H7 (cell line): ENCODE measurements around the gene CST2. TPM values are rescaled to one million over a fixed set of nuclear protein-coding genes. Genes with fewer than 3 reads are reported as not detected.
"Not testable (repeated sequence)": the region's sequence is repeated elsewhere in the genome, so short reads cannot be mapped to it uniquely, and the experiment has no call there.

Experiments
- DNase-seq: peaks from one replicate; pipeline ENCODE4 v3.0.0; 2012
- H3K27me3 ChIP-seq: 2 replicates; pipeline ENCODE4 v1.6.0; 2011; ENCODE audit warnings: mild to moderate bottlenecking, low read length; ENCODE audit not compliant: control insufficient read depth, insufficient read depth
- H3K36me3 ChIP-seq: replicated peaks from 2 replicates; pipeline ENCODE4 v1.5.1; 2011; ENCODE audit warnings: low read length; ENCODE audit not compliant: control insufficient read depth, insufficient read depth
- H3K4me3 ChIP-seq: 2 replicates; pipeline ENCODE4 v1.5.1; 2011; ENCODE audit warnings: low read depth, mild to moderate bottlenecking, control low read depth, low read length, moderate library complexity; ENCODE audit not compliant: insufficient read depth
- total RNA-seq: library from RNA; depleted of rRNA; stranded (reverse); fragments of >200 nt; shearing (Covaris generic); gene quantifications from 2 replicates; pipeline ENCODE4 v1.2.3, GENCODE V29; 2014

Gene CST2
- total RNA-seq, 1 experiment from 2014 or later, result not detected

DNA sequence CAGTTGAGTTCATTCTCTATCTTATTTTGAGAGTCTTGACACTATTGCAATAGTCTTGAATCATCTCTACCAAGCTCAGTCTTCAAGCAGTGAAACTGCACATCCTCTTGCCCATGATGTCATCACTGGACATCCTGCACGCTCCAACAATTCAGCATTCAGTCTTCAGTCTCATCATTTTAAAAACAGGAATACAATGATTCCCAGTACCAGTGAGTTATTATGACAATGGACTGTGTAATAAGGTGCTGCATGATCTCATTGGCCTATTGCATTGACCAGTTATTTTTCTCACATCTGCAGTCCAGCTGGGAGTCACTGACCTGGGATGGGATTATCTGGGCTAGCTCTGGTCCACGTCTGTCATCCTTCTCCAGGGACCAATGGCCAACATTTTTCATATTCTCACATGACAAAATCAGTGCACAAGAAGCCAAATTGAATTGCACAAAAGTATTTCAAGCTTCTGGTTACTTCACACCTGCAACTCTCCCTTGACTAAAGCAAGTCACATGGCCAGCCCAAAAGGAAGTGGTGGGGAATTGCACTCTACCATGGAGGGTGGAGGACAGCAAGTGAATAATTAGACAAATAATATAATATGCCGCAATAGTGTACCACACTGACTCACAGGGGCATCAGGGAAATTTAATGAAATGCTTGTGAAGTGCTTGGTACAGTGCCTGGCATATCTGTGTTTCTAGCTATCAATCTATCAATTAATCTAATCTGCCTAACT is 6.4 kb upstream of the CST2 start:
- Histone ChIP-seq H3K36me3 (no peaks in the 10 kb centered on the region), H3K27me3 (no peaks in the 10 kb centered on the region), H3K4me3 (no peak overlapping the region)
- no peak for DNase-seq

GRCh38 chr20:23831961-23832360 is 5.4 kb upstream of the CST2 start:
- not testable (repeated sequence) for H3K36me3 ChIP-seq, DNase-seq, H3K27me3 ChIP-seq, H3K4me3 ChIP-seq

DNA sequence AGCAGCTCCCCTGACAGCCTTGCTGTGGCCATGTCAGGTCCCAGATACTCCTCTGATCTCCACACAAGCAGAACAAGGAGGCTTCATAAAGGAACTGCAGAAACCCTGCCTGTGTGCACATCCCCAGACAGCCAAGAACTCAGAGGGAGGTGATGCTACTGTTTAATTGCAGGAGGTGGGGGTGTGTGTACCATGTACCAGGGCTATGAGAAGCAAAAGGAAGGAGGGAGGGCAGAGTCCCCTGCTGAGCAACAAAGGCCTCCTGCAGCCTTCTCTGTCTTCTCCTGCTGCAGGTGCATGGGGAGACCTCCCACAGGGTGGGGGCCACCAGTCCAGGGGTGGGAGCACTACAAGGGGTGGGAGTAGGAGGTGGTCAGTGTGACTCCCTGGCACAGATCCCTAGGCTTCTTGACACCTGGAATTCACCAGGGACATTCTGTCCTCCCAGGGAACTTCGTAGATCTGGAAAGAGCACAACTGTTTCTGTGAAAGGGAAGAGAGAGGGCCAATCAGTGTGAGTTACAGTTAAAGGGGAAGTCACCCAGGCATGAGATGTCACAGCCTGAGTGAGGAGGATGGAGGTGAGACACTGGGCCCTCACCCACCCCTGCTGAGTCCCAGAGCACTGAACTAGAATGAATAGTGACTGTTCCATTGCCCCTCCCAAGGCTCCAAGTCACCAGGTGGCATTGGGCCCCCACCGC is 2.8 kb downstream of the CST2 start:
- no peak for DNase-seq
- no peak overlapping the region for H3K4me3 ChIP-seq

GRCh38 chr20:23823111-23823510 is 3.4 kb downstream of the CST2 start:
- Histone ChIP-seq H3K4me3 (no peak overlapping the region), H3K36me3 (no peaks in the 10 kb centered on the region), H3K27me3 (no peaks in the 10 kb centered on the region)
- DNase-seq, result no peak

More for the DNA sequence above, 2.8 kb downstream of the CST2 start:
- Histone ChIP-seq H3K36me3 (no peaks in the 10 kb centered on the region), H3K27me3 (no peaks in the 10 kb centered on the region)

GRCh38 chr20:23820493-23820892 is 6.0 kb downstream of the CST2 start:
- DNase-seq, result no peak
- H3K27me3 ChIP-seq, result no peaks in the 10 kb centered on the region
- no peak overlapping the region for H3K4me3 ChIP-seq
- no peaks in the 10 kb centered on the region for H3K36me3 ChIP-seq

DNA sequence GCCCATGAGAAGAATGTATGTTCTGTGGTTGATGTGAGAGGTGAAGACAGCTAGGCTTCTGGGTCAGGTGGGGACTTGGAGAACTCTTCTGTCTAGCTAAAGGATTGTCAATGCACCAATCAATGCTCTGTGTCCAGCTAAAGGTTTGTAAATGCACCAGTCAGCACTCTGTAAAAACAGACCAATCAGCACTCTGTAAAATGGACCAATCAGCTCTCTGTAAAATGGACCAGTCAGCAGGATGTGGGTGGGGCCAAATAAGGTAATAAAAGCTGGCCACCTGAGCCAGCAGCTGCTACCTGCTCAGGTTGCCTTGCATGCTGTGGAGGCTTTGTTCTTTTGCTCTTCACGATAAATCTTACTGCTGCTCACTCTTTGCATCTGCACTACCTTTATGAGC is 15.0 kb downstream of the CST2 start:
- DNase-seq, H3K4me3 ChIP-seq, H3K36me3 ChIP-seq, H3K27me3 ChIP-seq: not testable (repeated sequence)

GRCh38 chr20:23810349-23810748 is 16.2 kb downstream of the CST2 start:
- not testable (repeated sequence) for H3K4me3 ChIP-seq, DNase-seq, H3K27me3 ChIP-seq, H3K36me3 ChIP-seq

DNA sequence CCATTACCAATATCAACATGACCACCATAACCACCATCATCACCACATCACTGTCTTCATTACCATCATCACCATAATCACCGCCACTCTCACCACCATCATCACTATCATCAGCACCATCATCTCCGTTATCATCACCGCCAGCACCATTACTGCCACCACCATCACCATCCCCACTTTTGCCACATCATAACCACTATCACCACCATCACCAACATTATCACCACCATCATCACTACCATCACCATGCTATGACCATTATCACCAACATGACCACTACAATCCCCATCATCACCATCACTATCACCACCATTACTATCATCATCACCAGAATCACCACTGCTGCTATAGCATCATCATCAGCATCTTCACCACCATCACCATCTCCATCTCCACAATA is 25.7 kb downstream of the CST2 start:
- no peaks in the 10 kb centered on the region for H3K36me3 ChIP-seq
- no peak overlapping the region for H3K4me3 ChIP-seq
- H3K27me3 ChIP-seq, result no peaks in the 10 kb centered on the region
- no peak for DNase-seq

- not testable (repeated sequence) for H3K4me3 ChIP-seq, H3K27me3 ChIP-seq, H3K36me3 ChIP-seq
- peak; percentile 28 for DNase-seq
Measured at GRCh38 chr20:23799216-23799847, 27.2 kb downstream of the CST2 start.

- DNase-seq, result no peak
- H3K27me3 ChIP-seq, result no peaks in the 10 kb centered on the region
- no peak overlapping the region for H3K4me3 ChIP-seq
- no peaks in the 10 kb centered on the region for H3K36me3 ChIP-seq
Measured at GRCh38 chr20:23795526-23795925, 31.0 kb downstream of the CST2 start.

GRCh38 chr20:23794841-23795240 is 31.7 kb downstream of the CST2 start:
- no peak for DNase-seq
- no peaks in the 10 kb centered on the region for H3K27me3 ChIP-seq
- no peaks in the 10 kb centered on the region for H3K36me3 ChIP-seq
- no peak overlapping the region for H3K4me3 ChIP-seq

DNA sequence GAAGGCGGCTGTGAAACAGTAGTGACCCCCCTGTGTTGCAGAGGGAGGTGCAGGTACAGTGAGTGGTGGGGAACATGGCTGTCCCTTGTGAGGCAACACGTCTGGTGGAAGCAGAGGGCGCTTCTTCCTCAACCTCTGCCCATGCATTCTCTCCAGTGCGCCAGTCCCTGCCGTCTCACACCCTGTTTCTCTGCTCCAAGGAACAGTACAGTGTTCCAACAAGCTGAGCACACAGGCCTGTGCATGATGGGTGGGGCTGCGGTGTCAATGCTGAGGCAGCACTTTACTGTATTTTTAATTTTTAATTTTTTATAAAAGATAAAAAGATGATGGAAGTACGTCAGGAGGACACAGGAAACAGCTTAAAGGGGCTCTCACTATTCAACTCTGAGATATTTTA is 32.5 kb downstream of the CST2 start:
- no peaks in the 10 kb centered on the region for H3K36me3 ChIP-seq
- no peak for DNase-seq
- H3K4me3 ChIP-seq, result no peak overlapping the region
- H3K27me3 ChIP-seq, result no peaks in the 10 kb centered on the region

- Histone ChIP-seq H3K27me3 (no peaks in the 10 kb centered on the region; the same call in 1 of the 2 replicates), H3K36me3 (no peaks in the 10 kb centered on the region), H3K4me3 (no peak overlapping the region)
- DNase-seq, result no peak
Measured at GRCh38 chr20:23783447-23783846, 43.1 kb downstream of the CST2 start.

DNA sequence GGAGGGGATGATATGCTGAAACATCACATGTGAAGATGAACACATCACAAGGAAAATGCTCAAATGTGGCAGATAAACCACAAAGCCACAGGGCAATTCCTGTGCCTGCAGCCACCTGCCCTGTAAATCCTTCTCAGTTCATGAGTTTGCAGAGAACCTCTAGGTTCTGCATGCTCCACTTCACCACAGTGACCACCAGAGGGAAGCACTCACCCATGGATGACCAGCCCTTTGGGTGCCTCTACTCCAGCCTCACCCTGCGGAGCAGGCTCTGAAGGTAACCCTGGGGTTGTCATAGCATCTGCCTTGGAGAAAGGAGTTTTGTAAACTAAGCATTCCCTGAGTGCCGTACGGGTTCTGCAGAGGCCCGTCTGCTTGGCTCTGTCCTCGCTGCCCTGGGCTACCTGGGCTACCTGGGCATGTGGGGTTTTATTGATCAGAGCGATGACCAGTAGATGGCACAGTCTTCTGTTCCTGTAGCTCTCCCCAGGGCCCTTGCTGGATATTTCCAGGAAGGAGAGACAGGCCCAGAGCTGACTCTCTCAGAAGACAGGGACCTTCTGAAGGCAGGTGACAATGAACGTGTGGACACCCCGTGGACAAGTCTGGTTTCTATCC is 44.1 kb downstream of the CST2 start:
- Histone ChIP-seq H3K4me3 (no peak overlapping the region), H3K27me3 (no peaks in the 10 kb centered on the region; the same call in 1 of the 2 replicates), H3K36me3 (no peaks in the 10 kb centered on the region)
- peak; percentile 48 for DNase-seq

- not testable (repeated sequence) for H3K27me3 ChIP-seq, H3K4me3 ChIP-seq, H3K36me3 ChIP-seq, DNase-seq
Measured at GRCh38 chr20:23778676-23779075, 47.9 kb downstream of the CST2 start.
